Psoas muscle (tissue), 8 donors: Measurements from ENCODE around the gene GNB2. TPM values are rescaled to one million over a fixed set of nuclear protein-coding genes. Genes with fewer than 3 reads are reported as not detected.
"Not testable (repeated sequence)": the region's sequence is repeated elsewhere in the genome, so short reads cannot be mapped to it uniquely, and the experiment has no call there.

Experiments used
- ATAC-seq, 4 donors: fragments of 200-7000 bp; cut with Tn5 transposase; one replicate each; pipeline ENCODE4 v1.9.1; 2020; ENCODE audit warnings: moderate library complexity in 3 of 4, mild to moderate bottlenecking in 2 of 4
- DNase-seq, 2 donors: peaks; one replicate each; pipeline ENCODE4 v3.0.0-alpha.2; 2020
- H3K27ac ChIP-seq: fragments of 200-600 bp; one replicate; pipeline ENCODE4 v1.8.0; 2022
- H3K27me3 ChIP-seq, 3 donors: fragments of 200-600 bp in 1 of 3; one replicate each; pipeline versions ENCODE4 v1.6.1 to v1.8.0; 2013 to 2022; ENCODE audit warnings: low read length in 2 of 3, mild to moderate bottlenecking in 2 of 3, moderate library complexity in 1 of 3; ENCODE audit not compliant: insufficient read depth in 3 of 3
- H3K36me3 ChIP-seq, 2 donors: fragments of 200-600 bp in 1 of 2; one replicate each; pipeline versions ENCODE4 v1.6.1 to v1.8.0; 2013 to 2022; ENCODE audit warnings: low read depth in 1 of 2, mild to moderate bottlenecking in 1 of 2, moderate library complexity in 1 of 2; ENCODE audit not compliant: insufficient read depth in 1 of 2
- H3K4me1 ChIP-seq: fragments of 200-600 bp; one replicate; pipeline ENCODE4 v1.8.0; 2022
- H3K4me3 ChIP-seq: fragments of 200-600 bp; one replicate; pipeline ENCODE4 v1.8.0; 2022; ENCODE audit warnings: mild to moderate bottlenecking
- H3K9me3 ChIP-seq: fragments of 200-600 bp; one replicate; pipeline ENCODE4 v1.8.0; 2022
- CTCF ChIP-seq: fragments of 200-600 bp; IDR thresholded peaks from one replicate; pipeline ENCODE4 v1.8.0; 2022; ENCODE audit warnings: antibody characterized with exemption
- WGBS, 3 donors: extraction: QIAGEN DNeasy Blood & Tissue Kit; methylation state at CpG; one replicate each; pipeline versions ENCODE4 v1.1.6 to v1.1.7; 2013; 5-methylcytosine and 5-hydroxymethylcytosine counted together
- intact Hi-C, 2 donors: fragments of 100-400 bp; cut with DNase I; formaldehyde crosslinking; loops; one replicate each; pipeline versions ENCODE4 v1.11.0 to v1.14.2; 2022
- polyA plus RNA-seq, 3 donors: library from polyadenylated mRNA; stranded (reverse); fragments of 200-250 nt; gene quantifications; one replicate each; pipeline ENCODE4 v1.2.3, GENCODE V29; 2013
- total RNA-seq, 4 donors: library from RNA; stranded (reverse); fragmentation: NEBNext Ultra II Directional in 2 of 4; extraction: Animal tissue kit (Norgen Biotek cat#: 25700) in 2 of 4; gene quantifications; one replicate each; pipeline versions ENCODE4 v1.2.1 to v1.2.4, GENCODE V29; 2021 to 2023
- donor health status: healthy with polysubstance abuse.
- donor health status: DM: no; HTN: no; CAD: no; lungs with moderate emphysema.
- donor health status: Bipolar disorder and iron deficiency.
- donor health status: healthy.
- donor health status: DM: yes; HTN: yes; CAD: no.
- donor health status: DM: no; HTN: no; CAD: no.
- donor health status: DM: no; HTN: no; CAD: no.
- donor health status: DM: yes; HTN: yes; CAD: no.

GNB2 gene
- total and polyA plus RNA-seq, 7 donors, result 87.1 to 148 (median 117) TPM

- Histone ChIP-seq H3K4me1 (no peaks in the 10 kb centered on the region), H3K4me3 (no peak overlapping the region), H3K27ac (no peak overlapping the region), H3K36me3 (no peaks in the 10 kb centered on the region), H3K27me3 (peaks cover 0 to 3% (median 2%) of the 10 kb centered on the region in 3 donors), H3K9me3 (no peaks in the 10 kb centered on the region)
- no peak for TF ChIP-seq CTCF
- WGBS, 3 donors, result 92 to 96% (median 94%) methylated on average over 5 of the region's 5 CpGs
- no peak for DNase-seq
- no peak for ATAC-seq
- intact Hi-C loops, result no loop called here
These were observed 8.3 kb upstream of the GNB2 start for GRCh38 chr7:100665168-100665726.

GRCh38 chr7:100667331-100668068 lies 6.0 kb upstream of the GNB2 start:
- WGBS, 3 donors, result 76 to 77% (median 76%) methylated on average over 16 of the region's 16 CpGs
- ATAC-seq (no peak), DNase-seq (no peak)
- Histone ChIP-seq H3K4me3 (no peak overlapping the region), H3K4me1 (no peaks in the 10 kb centered on the region), H3K27ac (no peak overlapping the region), H3K27me3 (no peaks in the 10 kb centered on the region), H3K36me3 (no peaks in the 10 kb centered on the region), H3K9me3 (no peaks in the 10 kb centered on the region)
- TF ChIP-seq CTCF, result no peak
- intact Hi-C loops, result no loop called here

GRCh38 chr7:100668069-100668449 lies 5.5 kb upstream of the GNB2 start:
- ATAC-seq, result no peak
- TF ChIP-seq CTCF, result no peak
- H3K27ac ChIP-seq, result no peak overlapping the region
- no peak overlapping the region for H3K4me3 ChIP-seq
- H3K36me3 ChIP-seq, result no peaks in the 10 kb centered on the region
- no peak for DNase-seq
- H3K9me3 ChIP-seq, result no peaks in the 10 kb centered on the region
- 82 to 84% (median 83%) methylated on average over 2 of the region's 2 CpGs for WGBS, 3 donors
- intact Hi-C loops, result no loop called here
- H3K4me1 ChIP-seq, result no peaks in the 10 kb centered on the region
- H3K27me3 ChIP-seq, result no peaks in the 10 kb centered on the region

GRCh38 chr7:100669106-100669505 lies 4.4 kb upstream of the GNB2 start:
- H3K4me1 ChIP-seq, intact Hi-C loops, DNase-seq, H3K4me3 ChIP-seq, H3K9me3 ChIP-seq, H3K27ac ChIP-seq, H3K27me3 ChIP-seq, ATAC-seq, H3K36me3 ChIP-seq: not testable (repeated sequence)
- 92 to 95% (median 93%) methylated on average over 12 of the region's 12 CpGs for WGBS, 3 donors

GRCh38 chr7:100670074-100670473 lies 3.5 kb upstream of the GNB2 start:
- H3K9me3 ChIP-seq, result no peaks in the 10 kb centered on the region
- no peaks in the 10 kb centered on the region for H3K27me3 ChIP-seq
- no peak overlapping the region for H3K4me3 ChIP-seq
- no peak for TF ChIP-seq CTCF
- ATAC-seq, result no peak
- no peaks in the 10 kb centered on the region for H3K36me3 ChIP-seq
- no peak overlapping the region for H3K27ac ChIP-seq
- DNase-seq, result no peak
- intact Hi-C loops, result loop anchor here (5.0 kb wide), 2 partner anchors 43 to 58 kb away; partner anchors contain the start of gene MOSPD3 (in 2 of the 2)
- WGBS, 3 donors, result 73 to 77% (median 74%) methylated on average over 8 of the region's 8 CpGs
- no peaks in the 10 kb centered on the region for H3K4me1 ChIP-seq
